BJ (cell line): ENCODE data around the gene BCO1. TPM values are rescaled to one million over a fixed set of nuclear protein-coding genes. Genes with fewer than 3 reads are reported as not detected.

Experiments used
- CTCF ChIA-PET: fragments of 350-600 bp; formaldehyde crosslinking; extraction: SDS; loops from one replicate; lab custom pipeline; 2021; ENCODE audit warnings: antibody characterized with exemption, inconsistent platforms; lab: Yijun Ruan, JAX
- POLR2A ChIA-PET: fragments of 300-600 bp; sonication (Branson Sonifier 250); formaldehyde crosslinking; extraction: SDS; loops from one replicate; lab custom pipeline; 2021; ENCODE audit warnings: antibody characterized with exemption; lab: Charles Lee
- DNase-seq: peaks from one replicate; pipeline ENCODE4 v3.0.0-alpha.2; 2011; ENCODE audit warnings: low read depth
- H3K27me3 ChIP-seq: 2 replicates; pipeline ENCODE4 v1.6.0; 2011; ENCODE audit warnings: low read length; ENCODE audit not compliant: control insufficient read depth, insufficient read depth
- H3K36me3 ChIP-seq: 2 replicates; pipeline ENCODE4 v1.5.1; 2011; ENCODE audit warnings: low read length; ENCODE audit not compliant: control insufficient read depth, insufficient read depth
- H3K4me3 ChIP-seq: 2 replicates; pipeline ENCODE4 v1.5.1; 2011; ENCODE audit warnings: low read depth, mild to moderate bottlenecking, control low read depth, low read length
- CTCF ChIP-seq: IDR thresholded peaks from 2 replicates; pipeline ENCODE4 v1.5.1; 2011; ENCODE audit warnings: low read depth, mild to moderate bottlenecking, control low read depth, inconsistent platforms, low read length, moderate library complexity; ENCODE audit not compliant: insufficient read depth
- polyA plus RNA-seq: library from polyadenylated mRNA; depleted of rRNA; stranded (reverse); fragments of >200 nt; gene quantifications from 2 replicates; pipeline ENCODE4 v1.2.3, GENCODE V29; 2011

BCO1 gene
- polyA plus RNA-seq, 1 experiment = not detected

GRCh38 chr16:81319221-81319912, 80.9 kb downstream of the BCO1 start:
- no peaks in the 10 kb centered on the region for H3K36me3 ChIP-seq
- TF ChIP-seq CTCF = no peak
- H3K4me3 ChIP-seq = no peak overlapping the region
- ChIA-PET CTCF (interaction anchor here (0.6 to 1.3 kb wide), 3 partner anchors 9 to 404 kb away, joined by 3 to 4 read pairs (median 4); no protein-coding TSS in a partner anchor), POLR2A (no interaction called here)
- H3K27me3 ChIP-seq = no peaks in the 10 kb centered on the region
- DNase-seq = no peak

GRCh38 chr16:81321039-81321438, 82.5 kb downstream of the BCO1 start:
- no peaks in the 10 kb centered on the region for H3K36me3 ChIP-seq
- no peak overlapping the region for H3K4me3 ChIP-seq
- no peaks in the 10 kb centered on the region for H3K27me3 ChIP-seq
- no peak for DNase-seq
- TF ChIP-seq CTCF = no peak
- CTCF ChIA-PET = no interaction called here
- POLR2A ChIA-PET = interaction anchor here (0.6 kb wide), 1 partner anchor 87 kb away, joined by 3 read pairs; no protein-coding TSS in a partner anchor

- Histone ChIP-seq H3K27me3 (no peaks in the 10 kb centered on the region), H3K36me3 (no peaks in the 10 kb centered on the region), H3K4me3 (no peak overlapping the region)
- TF ChIP-seq CTCF = no peak
- no peak for DNase-seq
- POLR2A ChIA-PET = interaction anchor here (0.6 kb wide), 1 partner anchor 88 kb away, joined by 3 read pairs; no protein-coding TSS in a partner anchor
- CTCF ChIA-PET = no interaction called here
Measured at GRCh38 chr16:81321536-81321935, 83.0 kb downstream of the BCO1 start.

GRCh38 chr16:81324808-81325207, 86.3 kb downstream of the BCO1 start:
- no peak for TF ChIP-seq CTCF
- Histone ChIP-seq H3K4me3 (no peak overlapping the region), H3K36me3 (no peaks in the 10 kb centered on the region), H3K27me3 (no peaks in the 10 kb centered on the region)
- CTCF ChIA-PET = interaction anchor here (0.9 kb wide), 1 partner anchor 62 kb away, joined by 4 read pairs; no protein-coding TSS in a partner anchor
- POLR2A ChIA-PET = no interaction called here
- DNase-seq = no peak

- Histone ChIP-seq H3K4me3 (no peak overlapping the region), H3K36me3 (no peaks in the 10 kb centered on the region), H3K27me3 (no peaks in the 10 kb centered on the region)
- ChIA-PET CTCF (no interaction called here), POLR2A (no interaction called here)
- TF ChIP-seq CTCF = no peak
- no peak for DNase-seq
Measured at GRCh38 chr16:81327011-81327410, 88.5 kb downstream of the BCO1 start.
